HFFc6 (cell line): ENCODE measurements around the gene LZTR1. TPM values are rescaled to one million over a fixed set of nuclear protein-coding genes. Genes with fewer than 3 reads are reported as not detected.
A peak's percentile ranks its signal among the peaks of the same experiment; 100 is the strongest.

ENCODE experiments used
- DNase-seq: peaks from one replicate; pipeline ENCODE4 v3.0.0-alpha.2; 2018
- H3K27ac Mint-ChIP-seq: 2 replicates; pipeline ENCODE4 v1.8.0; 2020; ENCODE audit warnings: mild to moderate bottlenecking, mixed read lengths
- H3K27me3 Mint-ChIP-seq: 2 replicates; pipeline ENCODE4 v1.8.0; 2021; ENCODE audit warnings: mild to moderate bottlenecking, moderate library complexity, mixed read lengths; ENCODE audit not compliant: insufficient read depth
- H3K36me3 Mint-ChIP-seq: 2 replicates; pipeline ENCODE4 v1.8.0; 2021; ENCODE audit warnings: low read depth, mixed read lengths
- H3K4me1 Mint-ChIP-seq: 2 replicates; pipeline ENCODE4 v1.8.0; 2020; ENCODE audit warnings: low read depth, mixed read lengths
- H3K4me3 Mint-ChIP-seq: 2 replicates; pipeline ENCODE4 v1.8.0; 2020; ENCODE audit warnings: mild to moderate bottlenecking, moderate library complexity, mixed read lengths
- H3K9me3 Mint-ChIP-seq: 2 replicates; pipeline ENCODE4 v1.8.0; 2020; ENCODE audit warnings: mild to moderate bottlenecking, mixed read lengths
- total RNA-seq, 6 experiments: library from RNA; stranded (reverse); fragmentation: NEBNext Ultra II Directional; extraction: Animal tissue kit (Norgen Biotek cat#: 25700); gene quantifications; 2 replicates in 1 of 6; 3 replicates in 5 of 6; pipeline ENCODE4 v1.2.3, GENCODE V29; 2021
- TF ChIP-seq, protein P1 (sequence below): fragments of 200-600 bp; sonication (generic); IDR thresholded peaks from 2 replicates; pipeline ENCODE4 v1.5.0; 2021; ENCODE audit warnings: antibody characterized with exemption, mild to moderate bottlenecking

The LZTR1 gene
- total RNA-seq, 6 experiments from 2014 or later = 50.6 to 64.0 (median 57.2) TPM

DNA sequence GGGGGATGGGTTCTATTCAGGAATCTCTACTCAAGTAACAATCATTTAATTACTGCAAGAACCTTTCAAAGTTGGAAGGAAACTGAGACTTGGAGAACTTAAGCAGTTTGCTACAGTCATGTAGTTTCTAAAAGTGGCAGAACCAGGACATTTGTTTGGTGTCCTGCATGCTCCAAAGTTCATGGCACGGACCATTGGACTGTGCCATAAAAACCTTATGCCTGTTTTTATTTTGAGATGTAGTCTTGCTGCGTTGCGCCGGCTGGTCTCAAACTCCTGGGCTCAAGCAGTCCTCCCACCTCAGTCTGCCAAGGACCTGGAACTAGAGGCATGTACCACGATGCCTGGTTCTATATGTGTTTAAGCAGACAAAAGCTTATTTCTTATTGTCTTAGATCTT lies 33.6 kb upstream of the LZTR1 start:
- Mint-ChIP-seq H3K4me3 (no peak overlapping the region), H3K4me1 (peaks cover 32% of the 10 kb centered on the region), H3K9me3 (no peaks in the 10 kb centered on the region), H3K27me3 (no peaks in the 10 kb centered on the region), H3K36me3 (peaks cover 24% of the 10 kb centered on the region), H3K27ac (no peak overlapping the region)
- TF ChIP-seq, protein P1, sequence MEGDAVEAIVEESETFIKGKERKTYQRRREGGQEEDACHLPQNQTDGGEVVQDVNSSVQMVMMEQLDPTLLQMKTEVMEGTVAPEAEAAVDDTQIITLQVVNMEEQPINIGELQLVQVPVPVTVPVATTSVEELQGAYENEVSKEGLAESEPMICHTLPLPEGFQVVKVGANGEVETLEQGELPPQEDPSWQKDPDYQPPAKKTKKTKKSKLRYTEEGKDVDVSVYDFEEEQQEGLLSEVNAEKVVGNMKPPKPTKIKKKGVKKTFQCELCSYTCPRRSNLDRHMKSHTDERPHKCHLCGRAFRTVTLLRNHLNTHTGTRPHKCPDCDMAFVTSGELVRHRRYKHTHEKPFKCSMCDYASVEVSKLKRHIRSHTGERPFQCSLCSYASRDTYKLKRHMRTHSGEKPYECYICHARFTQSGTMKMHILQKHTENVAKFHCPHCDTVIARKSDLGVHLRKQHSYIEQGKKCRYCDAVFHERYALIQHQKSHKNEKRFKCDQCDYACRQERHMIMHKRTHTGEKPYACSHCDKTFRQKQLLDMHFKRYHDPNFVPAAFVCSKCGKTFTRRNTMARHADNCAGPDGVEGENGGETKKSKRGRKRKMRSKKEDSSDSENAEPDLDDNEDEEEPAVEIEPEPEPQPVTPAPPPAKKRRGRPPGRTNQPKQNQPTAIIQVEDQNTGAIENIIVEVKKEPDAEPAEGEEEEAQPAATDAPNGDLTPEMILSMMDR = no peak
- DNase-seq = no peak

DNA sequence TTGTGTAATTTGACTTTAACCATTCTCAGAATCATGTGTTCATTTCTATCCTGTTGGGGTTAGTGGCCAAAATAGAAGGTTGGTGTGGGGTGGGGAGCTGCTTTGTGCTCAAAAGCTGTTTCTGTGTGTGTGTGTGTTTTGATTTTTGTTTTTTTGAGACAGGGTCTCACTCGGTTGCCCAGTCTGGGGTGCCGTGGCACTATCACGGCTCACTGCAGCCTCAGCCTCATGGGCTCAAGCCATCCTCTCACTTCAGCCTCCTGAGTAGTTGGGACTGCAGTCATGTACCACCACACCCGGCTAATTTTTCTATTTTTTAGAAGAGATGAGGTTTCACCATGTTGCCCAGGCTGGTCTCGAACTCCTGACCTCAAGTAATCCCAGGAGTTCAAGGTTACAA lies 33.1 kb upstream of the LZTR1 start:
- DNase-seq = no peak
- no peaks in the 10 kb centered on the region for H3K27me3 Mint-ChIP-seq
- TF ChIP-seq, protein P1 = no peak
- H3K36me3 Mint-ChIP-seq = peaks cover 27% of the 10 kb centered on the region
- peaks cover 28% of the 10 kb centered on the region for H3K4me1 Mint-ChIP-seq
- no peak overlapping the region for H3K27ac Mint-ChIP-seq
- no peak overlapping the region for H3K4me3 Mint-ChIP-seq
- H3K9me3 Mint-ChIP-seq = no peaks in the 10 kb centered on the region

DNA sequence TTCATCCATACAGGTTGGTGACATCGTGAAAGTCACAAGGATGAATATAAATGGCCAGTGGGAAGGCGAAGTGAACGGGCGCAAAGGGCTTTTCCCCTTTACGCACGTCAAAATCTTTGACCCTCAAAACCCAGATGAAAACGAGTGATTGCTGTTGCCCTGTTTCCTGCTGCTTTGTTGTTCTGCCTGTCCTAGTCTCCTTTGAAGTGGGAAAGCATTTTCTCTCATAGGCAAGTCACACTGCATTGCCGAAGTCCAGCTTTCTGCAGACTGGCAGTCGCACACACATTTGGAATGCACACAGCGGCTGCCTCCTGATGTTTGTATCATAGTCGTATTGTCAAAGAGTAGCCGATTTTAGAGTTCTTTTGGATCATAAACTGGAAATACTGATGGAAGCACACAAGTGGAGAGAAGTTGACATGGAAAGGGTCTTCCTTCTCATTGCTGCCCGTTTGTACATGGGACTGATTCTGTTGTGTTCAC lies 32.4 kb upstream of the LZTR1 start:
- H3K36me3 Mint-ChIP-seq = peaks cover 27% of the 10 kb centered on the region
- no peaks in the 10 kb centered on the region for H3K27me3 Mint-ChIP-seq
- no peaks in the 10 kb centered on the region for H3K9me3 Mint-ChIP-seq
- H3K4me1 Mint-ChIP-seq = peaks cover 28% of the 10 kb centered on the region
- no peak for DNase-seq
- H3K4me3 Mint-ChIP-seq = no peak overlapping the region
- TF ChIP-seq, protein P1 = no peak
- H3K27ac Mint-ChIP-seq = no peak overlapping the region

DNA sequence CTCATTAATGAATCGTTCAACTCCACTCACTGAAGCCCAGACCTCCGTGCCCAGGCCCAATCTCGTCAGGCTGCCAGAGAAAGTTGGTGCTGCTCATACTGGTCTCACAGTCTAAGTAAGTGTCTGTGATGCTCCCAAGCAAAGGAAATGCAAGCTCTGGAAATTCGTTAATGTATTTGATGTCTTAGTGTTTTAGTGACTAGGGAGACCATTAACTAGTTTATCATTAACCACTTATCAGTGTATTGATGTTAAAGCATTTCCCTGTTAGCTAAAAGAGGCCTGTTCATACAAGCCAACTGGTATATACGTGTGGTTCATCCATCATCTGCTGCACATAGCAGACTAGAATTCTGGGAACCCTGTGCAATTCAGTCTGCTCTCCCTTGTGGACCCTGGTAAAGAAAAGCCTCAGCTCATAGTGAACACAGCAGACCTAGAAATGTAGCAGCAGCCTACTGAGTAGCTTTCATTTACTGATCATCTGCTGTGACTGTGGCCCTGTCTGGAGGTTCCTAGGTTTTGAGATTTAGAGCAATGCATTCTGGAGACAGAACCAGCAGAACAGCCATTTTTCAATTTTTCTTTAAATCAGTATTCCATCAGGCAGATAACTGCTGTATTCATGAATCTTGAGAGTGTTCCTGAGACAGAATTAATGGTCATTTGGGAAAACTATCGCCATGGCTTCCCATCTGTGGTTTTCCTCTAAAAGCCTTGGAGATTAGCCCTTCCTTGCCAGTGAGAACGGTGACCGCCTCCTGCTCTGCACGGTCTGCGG lies 30.8 kb upstream of the LZTR1 start:
- peaks cover 27% of the 10 kb centered on the region for H3K36me3 Mint-ChIP-seq
- H3K4me3 Mint-ChIP-seq = no peak overlapping the region
- no peaks in the 10 kb centered on the region for H3K27me3 Mint-ChIP-seq
- no peak for DNase-seq
- H3K4me1 Mint-ChIP-seq = peaks cover 15% of the 10 kb centered on the region
- H3K27ac Mint-ChIP-seq = peak overlapping the region; percentile 49
- TF ChIP-seq, protein P1 = no peak
- no peaks in the 10 kb centered on the region for H3K9me3 Mint-ChIP-seq

DNA sequence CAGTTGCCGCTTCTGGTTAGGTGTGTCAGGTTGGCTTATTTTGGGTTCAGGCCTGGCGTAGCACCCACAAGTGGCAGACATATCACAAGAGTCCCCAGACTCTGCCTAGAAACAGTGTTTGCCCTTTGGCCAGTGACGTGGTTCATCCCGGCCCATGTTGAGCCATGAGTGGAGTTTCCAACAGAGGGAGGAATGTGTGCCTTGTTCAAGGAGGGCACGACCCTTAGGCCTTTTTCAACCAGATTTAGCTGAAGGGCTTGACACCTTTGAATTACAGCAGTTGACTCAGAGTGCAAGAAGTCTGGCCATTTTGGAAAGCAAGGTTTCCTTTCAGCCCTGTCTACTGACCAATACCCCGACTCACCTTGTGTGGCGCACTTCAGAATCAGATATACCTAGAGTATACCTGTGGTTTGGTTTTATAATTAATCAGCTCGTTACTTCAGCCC lies 30.1 kb upstream of the LZTR1 start:
- Mint-ChIP-seq H3K9me3 (no peaks in the 10 kb centered on the region), H3K27me3 (no peaks in the 10 kb centered on the region), H3K4me1 (peaks cover 12% of the 10 kb centered on the region; the same call in 1 of the 2 replicates), H3K4me3 (no peak overlapping the region), H3K36me3 (peaks cover 23% of the 10 kb centered on the region), H3K27ac (no peak overlapping the region)
- DNase-seq = no peak
- TF ChIP-seq, protein P1 = no peak
